AG04450 (cell line): ENCODE measurements around the gene ROBO1. TPM values are rescaled to one million over a fixed set of nuclear protein-coding genes. Genes with fewer than 3 reads are reported as not detected.

Experiments
- CTCF ChIA-PET: fragments of 300-600, 350-600 bp; formaldehyde crosslinking; extraction: SDS; loops from one replicate; lab custom pipeline; 2022; ENCODE audit warnings: antibody characterized with exemption, inconsistent platforms; lab: Charles Lee
- POLR2A ChIA-PET: fragments of 350-600 bp; formaldehyde crosslinking; extraction: SDS; loops from one replicate; lab custom pipeline; 2021; ENCODE audit warnings: antibody characterized with exemption, inconsistent platforms; lab: Yijun Ruan, JAX
- DNase-seq: peaks from one replicate; pipeline ENCODE4 v3.0.0-alpha.2; 2011; ENCODE audit warnings: low read depth, low spot score
- H3K27ac ChIP-seq: one replicate; pipeline ENCODE4 v1.5.1; 2012; ENCODE audit warnings: low read depth, low read length, control low read depth
- H3K27me3 ChIP-seq: one replicate; pipeline ENCODE4 v1.6.0; 2012; ENCODE audit warnings: low read length; ENCODE audit not compliant: control insufficient read depth, insufficient read depth
- H3K4me3 ChIP-seq: 2 replicates; pipeline ENCODE4 v1.5.1; 2011; ENCODE audit warnings: mild to moderate bottlenecking, low read depth, low read length, control low read depth
- H3K9me3 ChIP-seq: 2 replicates; pipeline ENCODE4 v1.5.1; 2012; ENCODE audit warnings: low read length; ENCODE audit not compliant: control insufficient read depth, insufficient read depth
- CTCF ChIP-seq: IDR thresholded peaks from 2 replicates; pipeline ENCODE4 v1.5.1; 2011; ENCODE audit warnings: low read depth, low read length, control low read depth, inconsistent platforms
- polyA plus RNA-seq: library from polyadenylated mRNA; depleted of rRNA; stranded (reverse); fragments of >200 nt; gene quantifications from 2 replicates; pipeline ENCODE4 v1.2.3, GENCODE V29; 2011

The ROBO1 gene
- polyA plus RNA-seq, 1 experiment: 66.0 TPM

GRCh38 chr3:79543218-79543982 lies 224.4 kb downstream of the ROBO1 start:
- ChIA-PET POLR2A (no interaction called here), CTCF (no interaction called here)
- Histone ChIP-seq H3K9me3 (no peaks in the 10 kb centered on the region), H3K27ac (no peak overlapping the region), H3K27me3 (no peaks in the 10 kb centered on the region), H3K4me3 (no peak overlapping the region)
- no peak for TF ChIP-seq CTCF
- DNase-seq: no peak

GRCh38 chr3:79534727-79535126 lies 233.1 kb downstream of the ROBO1 start:
- POLR2A ChIA-PET: no interaction called here
- TF ChIP-seq CTCF: no peak
- DNase-seq: no peak

GRCh38 chr3:79531566-79532295 lies 236.1 kb downstream of the ROBO1 start:
- no peak for TF ChIP-seq CTCF
- Histone ChIP-seq H3K9me3 (no peaks in the 10 kb centered on the region), H3K4me3 (no peak overlapping the region), H3K27ac (no peak overlapping the region), H3K27me3 (no peaks in the 10 kb centered on the region)
- ChIA-PET POLR2A (no interaction called here), CTCF (interaction anchor here (1.2 kb wide), 1 partner anchor 14 kb away, joined by 3 read pairs; no protein-coding TSS in a partner anchor)
- no peak for DNase-seq

More at GRCh38 chr3:79534727-79535126, 233.1 kb downstream of the ROBO1 start:
- no peak overlapping the region for H3K4me3 ChIP-seq
- H3K27me3 ChIP-seq: no peaks in the 10 kb centered on the region
- H3K27ac ChIP-seq: no peak overlapping the region
- H3K9me3 ChIP-seq: no peaks in the 10 kb centered on the region
- CTCF ChIA-PET: no interaction called here

GRCh38 chr3:79521221-79521848 lies 246.5 kb downstream of the ROBO1 start:
- CTCF ChIA-PET: interaction anchor here (0.8 to 3.8 kb wide), 10 partner anchors 10 to 1970 kb away, joined by 3 to 34 read pairs (median 5); no protein-coding TSS in a partner anchor

More at GRCh38 chr3:79521221-79521848, 246.5 kb downstream of the ROBO1 start:
- peak; percentile 66 for TF ChIP-seq CTCF
- Histone ChIP-seq H3K9me3 (no peaks in the 10 kb centered on the region), H3K27ac (no peak overlapping the region), H3K4me3 (no peak overlapping the region), H3K27me3 (no peaks in the 10 kb centered on the region)
- DNase-seq: no peak
- POLR2A ChIA-PET: no interaction called here
